ENCODE data around the gene SEPTIN1.

The SEPTIN1 gene

GRCh38 chr16:30382111-30382881, at the start of gene SEPTIN1:
TSS of gene SEPTIN1 (minus strand) at chr16:30382561. CDS start at chr16:30382542, 19 bp downstream.
- no peak for DNase-seq

GRCh38 chr16:30430428-30430970, 48.1 kb upstream of the SEPTIN1 start:
- no peak for DNase-seq

GRCh38 chr16:30429678-30430427, 47.5 kb upstream of the SEPTIN1 start, which contains the start of gene DCTPP1:
TSS of gene DCTPP1 (minus strand) at chr16:30430030. CDS start at chr16:30429980, 50 bp downstream.
- DNase-seq, result peak; percentile 99

GRCh38 chr16:30429418-30429677, 47.0 kb upstream of the SEPTIN1 start:
- DNase-seq, result no peak

GRCh38 chr16:30428055-30428454, 45.7 kb upstream of the SEPTIN1 start:
- DNase-seq, result no peak

GRCh38 chr16:30421010-30421409, 38.6 kb upstream of the SEPTIN1 start:
- DNase-seq, result no peak

- no peak for DNase-seq
Observed at GRCh38 chr16:30418350-30419181, 36.2 kb upstream of the SEPTIN1 start.

GRCh38 chr16:30417529-30418349, 35.4 kb upstream of the SEPTIN1 start:
- peak; percentile 85 for DNase-seq

- DNase-seq, result no peak
Observed at GRCh38 chr16:30416624-30417528, 34.5 kb upstream of the SEPTIN1 start.

- DNase-seq, result no peak
Observed at GRCh38 chr16:30416047-30416603, 33.8 kb upstream of the SEPTIN1 start.

GRCh38 chr16:30414159-30414558, 31.8 kb upstream of the SEPTIN1 start:
- DNase-seq, result no peak

- DNase-seq, result no peak
Observed at GRCh38 chr16:30413112-30413806, 30.9 kb upstream of the SEPTIN1 start.

GRCh38 chr16:30409125-30410060, 27.0 kb upstream of the SEPTIN1 start:
- peak; percentile 85 for DNase-seq

- DNase-seq, result no peak
Observed at GRCh38 chr16:30407804-30408534, 25.6 kb upstream of the SEPTIN1 start.

GRCh38 chr16:30407102-30407803, 24.9 kb upstream of the SEPTIN1 start, which contains the start of gene ZNF771:
TSS of gene ZNF771 (plus strand) at chr16:30407606. CDS start at chr16:30408054, 448 bp downstream.
- DNase-seq, result peak; percentile 81

- DNase-seq, result no peak
Observed at GRCh38 chr16:30406795-30407101, 24.4 kb upstream of the SEPTIN1 start.

- DNase-seq, result no peak
Observed at GRCh38 chr16:30401768-30402425, 19.5 kb upstream of the SEPTIN1 start.

Data from inflammatory macrophage treated with lipopolysaccharide for 4 hours (primary cell).